Measurements from ENCODE around the gene RPS6KB2.

RPS6KB2 gene

GRCh38 chr11:67429722-67430121 lies 1.4 kb downstream of the RPS6KB2 start:
- no peak for DNase-seq

DNA sequence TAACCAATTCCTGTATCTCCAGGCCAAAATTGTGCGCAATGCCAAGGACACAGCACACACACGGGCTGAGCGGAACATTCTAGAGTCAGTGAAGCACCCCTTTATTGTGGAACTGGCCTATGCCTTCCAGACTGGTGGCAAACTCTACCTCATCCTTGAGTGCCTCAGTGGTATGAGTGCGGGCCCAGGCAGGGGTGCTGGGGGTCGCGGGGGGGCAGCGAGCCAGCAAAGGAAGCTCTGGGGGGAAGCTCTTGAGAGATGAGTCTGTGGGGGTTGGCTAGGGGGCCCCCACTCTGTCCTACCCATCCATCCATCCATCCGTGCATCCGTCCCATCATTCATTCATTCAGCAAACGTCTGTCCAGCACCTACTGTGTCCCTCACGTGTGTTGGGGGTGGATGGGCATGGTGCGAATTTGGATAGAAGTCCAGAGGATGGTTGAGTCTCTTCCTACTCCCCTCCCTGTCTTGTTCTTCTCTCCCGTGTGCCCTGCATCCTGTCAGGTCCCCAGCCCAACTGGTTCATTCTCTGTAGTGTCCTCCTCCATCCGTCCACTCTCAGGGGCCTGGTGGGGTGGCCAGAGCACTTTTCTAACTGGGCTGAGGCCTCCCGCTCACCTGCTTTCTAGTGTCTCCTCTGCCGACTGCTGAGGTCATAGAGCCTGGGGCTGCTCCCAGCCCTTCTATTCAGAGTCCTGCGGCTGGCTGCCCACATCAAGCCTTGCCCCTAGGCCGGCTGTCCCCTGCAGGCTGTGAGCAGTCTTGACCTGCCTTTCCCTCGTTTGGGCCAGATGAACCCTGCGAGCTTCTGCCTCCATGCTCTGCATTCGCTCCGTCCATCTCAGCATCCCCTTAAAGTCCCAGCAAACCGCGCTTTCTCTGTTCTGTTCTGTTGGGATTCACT lies 3.3 kb downstream of the RPS6KB2 start:
- DNase-seq, result no peak

GRCh38 chr11:67432655-67433349 lies 4.5 kb downstream of the RPS6KB2 start:
- DNase-seq, result no peak

DNA sequence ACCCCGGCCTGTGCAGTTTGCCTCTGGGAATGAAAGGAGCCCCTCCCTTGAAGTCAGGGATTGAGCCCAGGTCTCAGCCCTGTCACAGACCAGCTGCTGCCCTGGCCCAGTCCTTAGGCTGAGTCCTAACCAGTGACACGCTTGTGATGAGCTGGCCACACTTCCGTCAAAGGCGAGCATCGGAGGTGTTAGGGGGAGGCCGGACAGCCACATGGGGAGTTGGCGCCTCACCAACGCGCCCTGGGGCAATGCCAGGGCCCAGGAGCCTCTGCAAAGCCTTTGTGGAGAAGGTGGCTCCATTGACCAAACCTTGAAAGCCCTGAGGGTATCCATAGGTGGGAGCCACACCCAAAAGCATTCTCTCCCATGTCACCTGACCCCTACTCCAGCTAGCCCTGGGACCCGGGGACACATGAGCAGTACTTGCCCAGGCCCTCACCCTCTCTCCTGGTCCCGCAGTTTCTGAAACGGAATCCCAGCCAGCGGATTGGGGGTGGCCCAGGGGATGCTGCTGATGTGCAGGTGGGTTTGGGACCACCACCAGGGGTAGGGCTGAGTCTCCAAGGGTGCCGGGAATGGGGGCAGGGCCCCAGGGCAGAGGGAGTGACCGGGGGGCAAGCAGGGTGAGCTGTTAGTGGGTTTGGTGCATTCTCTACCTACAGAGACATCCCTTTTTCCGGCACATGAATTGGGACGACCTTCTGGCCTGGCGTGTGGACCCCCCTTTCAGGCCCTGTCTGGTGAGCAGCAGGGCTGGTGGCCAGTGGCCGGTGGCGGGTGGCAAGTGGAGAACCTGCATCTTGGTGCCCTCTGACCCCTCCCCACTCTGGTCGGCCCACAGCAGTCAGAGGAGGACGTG lies 5.5 kb downstream of the RPS6KB2 start:
- no peak for DNase-seq

DNA sequence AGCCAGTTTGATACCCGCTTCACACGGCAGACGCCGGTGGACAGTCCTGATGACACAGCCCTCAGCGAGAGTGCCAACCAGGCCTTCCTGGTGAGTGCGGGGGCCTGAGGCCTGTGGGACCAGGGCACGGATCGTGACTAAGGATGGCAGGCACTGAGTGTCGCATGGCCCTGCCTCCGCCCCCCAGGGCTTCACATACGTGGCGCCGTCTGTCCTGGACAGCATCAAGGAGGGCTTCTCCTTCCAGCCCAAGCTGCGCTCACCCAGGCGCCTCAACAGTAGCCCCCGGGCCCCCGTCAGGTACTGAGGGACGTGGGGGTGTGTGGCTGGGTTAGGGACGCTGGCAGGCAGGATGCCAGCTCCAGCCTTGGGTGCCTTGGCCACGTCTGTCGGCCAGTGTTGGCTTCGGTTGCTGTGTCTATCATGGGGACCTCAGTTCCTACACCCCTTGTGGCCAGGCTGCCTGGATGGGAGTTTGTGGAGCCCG lies 6.1 kb downstream of the RPS6KB2 start:
- no peak for DNase-seq

GRCh38 chr11:67435031-67435726 lies 6.9 kb downstream of the RPS6KB2 start:
- DNase-seq, result no peak

GRCh38 chr11:67435727-67436458 lies 7.6 kb downstream of the RPS6KB2 start:
- DNase-seq, result no peak

DNA sequence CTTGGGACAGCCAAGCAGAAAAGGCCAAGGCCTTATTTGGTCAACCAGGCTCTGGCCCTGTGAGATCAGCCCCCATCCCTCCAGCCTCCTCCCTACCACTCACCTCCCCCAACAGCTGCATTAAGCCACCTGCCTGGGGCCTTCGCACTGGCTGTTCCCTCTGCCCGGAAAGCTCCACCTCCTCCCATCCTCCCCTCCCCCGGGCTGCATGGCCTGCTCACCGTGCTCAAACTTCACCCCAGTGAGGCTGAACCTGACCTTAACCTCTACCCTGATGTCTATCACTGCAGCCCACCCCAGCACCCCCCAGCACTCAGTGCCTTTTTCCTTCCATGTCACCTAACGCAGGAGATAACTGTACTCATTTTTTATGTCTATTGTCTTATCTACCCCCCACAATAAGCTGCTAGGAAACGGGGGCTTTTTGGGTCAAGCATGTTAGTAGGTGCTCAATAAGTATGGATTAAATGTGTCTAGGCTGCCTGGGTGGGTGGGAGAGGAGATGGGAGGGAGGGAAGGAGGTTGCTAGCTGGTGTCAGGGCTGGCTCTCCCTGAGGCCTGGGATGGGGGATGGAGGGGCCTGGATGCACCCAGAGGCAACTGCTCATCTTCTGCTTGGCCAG lies 8.3 kb downstream of the RPS6KB2 start:
- DNase-seq, result peak; percentile 15

GRCh38 chr11:67437082-67437808 lies 9.0 kb downstream of the RPS6KB2 start, which contains the start of gene PTPRCAP:
Gene PTPRCAP (minus strand): TSS chr11:67437682. CDS start chr11:67437619, 63 bp downstream.
- no peak for DNase-seq

DNA sequence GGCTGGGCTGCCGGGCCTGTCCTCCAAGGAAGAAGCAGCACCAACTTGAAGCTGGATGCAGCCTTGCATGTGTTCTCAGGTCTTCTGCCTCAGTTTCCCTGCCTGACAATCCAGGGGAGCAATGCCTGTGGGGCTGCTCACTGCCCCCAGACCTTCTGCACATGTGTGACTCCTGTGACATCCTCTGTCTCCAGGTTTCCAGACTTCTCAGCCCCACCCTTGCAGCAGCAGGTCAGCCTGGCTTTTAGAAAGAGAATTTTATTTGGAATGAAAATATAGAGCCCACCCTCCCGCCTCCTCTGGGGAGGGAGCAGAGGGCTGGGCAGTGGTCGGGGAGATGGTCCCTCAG lies 9.5 kb downstream of the RPS6KB2 start:
- DNase-seq, result no peak

DNA sequence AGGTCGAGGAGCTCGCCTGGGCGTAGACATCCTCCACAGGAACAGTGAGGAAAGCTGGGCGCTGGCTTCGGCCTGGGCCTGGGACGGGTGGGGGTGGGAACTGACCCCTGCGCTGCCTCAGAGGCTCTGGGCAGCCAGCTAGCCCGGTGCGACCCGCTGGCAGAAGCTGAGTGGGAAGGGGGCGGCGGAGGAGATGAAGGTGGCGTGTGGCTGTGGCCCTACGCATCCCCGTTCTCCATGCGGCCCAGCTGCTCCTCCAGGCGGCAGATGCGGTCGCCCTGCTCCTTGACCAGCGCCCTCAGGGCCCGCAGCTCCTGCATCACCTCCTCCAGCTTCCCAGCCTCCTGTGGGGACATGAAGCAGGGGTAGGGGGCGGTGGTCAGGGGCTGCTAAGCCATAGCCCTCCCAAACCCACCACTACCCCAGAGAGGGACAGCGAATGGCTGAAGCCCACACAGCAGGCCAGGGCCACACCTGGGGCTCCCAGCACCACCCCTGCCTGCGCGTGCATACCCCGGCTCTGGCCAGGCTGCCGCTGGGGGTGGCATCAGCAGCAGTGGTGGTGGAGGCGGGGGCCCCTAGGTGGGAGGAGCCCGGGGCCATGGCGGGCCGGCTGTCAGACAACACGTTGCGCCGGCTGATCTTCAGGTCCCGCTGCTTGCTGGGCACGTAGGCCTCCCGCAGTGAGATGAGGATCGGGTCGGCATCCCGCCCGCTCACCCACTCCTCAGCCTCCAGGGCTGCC lies 10.0 kb downstream of the RPS6KB2 start:
- DNase-seq, result no peak

DNA sequence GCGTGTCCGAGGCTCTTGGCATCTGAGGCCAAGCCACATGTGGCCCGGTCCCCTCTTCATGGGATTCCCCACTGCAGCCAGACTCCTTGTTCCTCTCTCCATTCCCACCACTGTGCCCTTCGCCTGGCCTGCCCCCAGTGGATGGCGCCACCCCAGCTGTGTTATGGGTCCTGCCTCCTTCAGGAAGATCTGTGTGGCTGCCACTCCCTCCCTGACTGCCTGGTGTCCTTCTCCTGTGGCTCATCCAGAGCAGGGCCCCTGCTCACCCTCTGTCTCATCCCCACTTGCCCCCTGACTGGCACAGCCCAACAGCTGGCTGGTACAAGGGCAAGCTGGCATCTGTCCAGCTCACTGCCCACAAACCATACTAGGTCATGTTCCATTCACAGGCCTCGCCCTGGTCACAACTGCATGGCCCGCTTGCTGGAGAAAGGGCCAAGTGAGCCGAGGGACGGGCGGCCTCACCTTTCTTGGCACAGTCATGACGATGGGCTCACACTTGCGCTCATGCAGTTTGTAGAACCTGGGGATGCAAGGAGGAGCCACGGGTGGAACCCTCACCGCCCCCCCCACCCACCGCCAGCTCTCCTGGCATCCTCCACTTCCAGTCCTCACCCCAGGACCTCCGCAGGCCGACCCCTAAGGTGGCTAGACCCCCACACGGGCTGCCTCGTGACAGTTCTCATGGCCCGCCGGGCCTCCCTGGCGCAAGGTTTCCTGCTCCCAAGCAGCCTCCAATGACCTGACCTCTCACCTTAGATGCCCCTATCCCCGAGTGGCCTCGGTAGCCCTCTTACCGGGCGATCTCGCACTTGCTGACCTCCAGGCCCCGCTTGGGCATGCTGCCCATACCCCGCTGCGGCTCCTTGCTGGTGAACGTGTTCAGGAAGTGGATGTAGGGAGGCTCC lies 11.3 kb downstream of the RPS6KB2 start:
- DNase-seq, result no peak

- no peak for DNase-seq
Observed at GRCh38 chr11:67440229-67441097, 12.2 kb downstream of the RPS6KB2 start.

- DNase-seq, result no peak
Observed at GRCh38 chr11:67441098-67441563, 12.8 kb downstream of the RPS6KB2 start.

GRCh38 chr11:67441731-67442351 lies 13.5 kb downstream of the RPS6KB2 start:
- DNase-seq, result no peak

GRCh38 chr11:67442504-67443404 lies 14.5 kb downstream of the RPS6KB2 start:
- no peak for DNase-seq

All from NCI-H510A (cell line).